Neural cell (in vitro differentiated cells): ENCODE results near the gene LHFPL2. TPM values are rescaled to one million over a fixed set of nuclear protein-coding genes. Genes with fewer than 3 reads are reported as not detected.

Experiments
- H2AFZ ChIP-seq: fragments of 200-600, 300-800 bp; sonication (generic), shearing (Covaris generic); 2 replicates; pipeline ENCODE4 v1.6.0; 2014; ENCODE audit warnings: low read depth, mild to moderate bottlenecking, antibody characterized with exemption, low read length, moderate library complexity
- H3F3A ChIP-seq: fragments of 200-600 bp; shearing (Covaris generic); 2 replicates; pipeline ENCODE4 v1.6.1; 2016; ENCODE audit warnings: mild to moderate bottlenecking, moderate library complexity, mixed read lengths, antibody characterized with exemption, low read length; ENCODE audit not compliant: insufficient read depth, poor library complexity, severe bottlenecking
- H3K27ac ChIP-seq: fragments of 200-600, 300-800 bp; sonication (generic), shearing (Covaris generic); 2 replicates; pipeline ENCODE4 v1.5.1; 2014; ENCODE audit warnings: mild to moderate bottlenecking, low read length, moderate library complexity
- H3K27me3 ChIP-seq: fragments of 300-800, 200-600 bp; sonication (generic), shearing (Covaris generic); 2 replicates; pipeline ENCODE4 v1.6.0; 2014; ENCODE audit warnings: mild to moderate bottlenecking, low read depth, low read length, moderate library complexity; ENCODE audit not compliant: insufficient read depth
- H3K36me3 ChIP-seq: fragments of 300-800, 200-600 bp; sonication (generic), shearing (Covaris generic); 2 replicates; pipeline ENCODE4 v1.5.1; 2014; ENCODE audit warnings: mild to moderate bottlenecking, antibody characterized with exemption, low read length, moderate library complexity; ENCODE audit not compliant: insufficient read depth
- H3K4me2 ChIP-seq: fragments of 300-800, 200-600 bp; sonication (generic), shearing (Covaris generic); 2 replicates; pipeline ENCODE4 v1.6.0; 2014; ENCODE audit warnings: mild to moderate bottlenecking, low read length
- H3K4me3 ChIP-seq: fragments of 300-800, 200-600 bp; sonication (generic), shearing (Covaris generic); 2 replicates; pipeline ENCODE4 v1.5.1; 2014; ENCODE audit warnings: mild to moderate bottlenecking, low read length, moderate library complexity
- H3K79me2 ChIP-seq: fragments of 200-600 bp; shearing (Covaris generic); replicated peaks from 2 replicates; pipeline ENCODE4 v1.6.0; 2014; ENCODE audit warnings: mild to moderate bottlenecking, low read length, moderate library complexity; ENCODE audit not compliant: insufficient read depth
- H3K9ac ChIP-seq: fragments of 300-800, 200-600 bp; sonication (generic), shearing (Covaris generic); 2 replicates; pipeline ENCODE4 v1.6.1; 2016; ENCODE audit warnings: mild to moderate bottlenecking, low read length, mixed read lengths
- H3K9me2 ChIP-seq: fragments of 200-600 bp; shearing (Covaris generic); 2 replicates; pipeline ENCODE4 v1.6.1; 2016; ENCODE audit warnings: mild to moderate bottlenecking, low read length, mixed read lengths; ENCODE audit not compliant: insufficient read depth
- H3K9me3 ChIP-seq: fragments of 200-600, 300-800 bp; sonication (generic), shearing (Covaris generic); 2 replicates; pipeline ENCODE4 v1.6.1; 2016; ENCODE audit warnings: mild to moderate bottlenecking, mixed run types, low read length, moderate library complexity, mixed read lengths
- H4K20me1 ChIP-seq: fragments of 200-600 bp; shearing (Covaris generic); 2 replicates; pipeline ENCODE4 v1.6.1; 2016; ENCODE audit warnings: mild to moderate bottlenecking, mixed run types; ENCODE audit not compliant: insufficient read depth
- CTCF ChIP-seq: fragments of 450-650 bp; IDR thresholded peaks from 2 replicates; pipeline ENCODE4 v1.5.1; 2014; ENCODE audit warnings: antibody characterized with exemption, mild to moderate bottlenecking, moderate library complexity; ENCODE audit not compliant: poor library complexity, severe bottlenecking
- EP300 ChIP-seq: fragments of 450-650 bp; conservative IDR thresholded peaks from 2 replicates; pipeline ENCODE4 v1.6.1; 2014; ENCODE audit warnings: antibody characterized with exemption, mild to moderate bottlenecking, moderate library complexity; ENCODE audit not compliant: poor library complexity, severe bottlenecking
- EZH2 ChIP-seq: fragments of 200-600, 300-800 bp; shearing (Covaris generic), sonication (generic); IDR thresholded peaks from 2 replicates; pipeline ENCODE4 v1.6.1; 2014; ENCODE audit warnings: antibody characterized with exemption, low read length, borderline replicate concordance, mild to moderate bottlenecking; ENCODE audit not compliant: insufficient read depth, poor library complexity, severe bottlenecking
- MXI1 ChIP-seq: fragments of 450-650 bp; conservative IDR thresholded peaks from 2 replicates; pipeline ENCODE4 v1.6.1; 2014; ENCODE audit warnings: antibody characterized with exemption, mild to moderate bottlenecking; ENCODE audit not compliant: poor library complexity, severe bottlenecking
- POLR2AphosphoS5 ChIP-seq: IDR thresholded peaks from 2 replicates; pipeline ENCODE4 v1.6.1; 2012
- RAD21 ChIP-seq: fragments of 450-650 bp; conservative IDR thresholded peaks from 2 replicates; pipeline ENCODE4 v1.6.1; 2014; ENCODE audit warnings: antibody characterized with exemption, mild to moderate bottlenecking, moderate library complexity
- REST ChIP-seq: IDR thresholded peaks from 2 replicates; pipeline ENCODE4 v1.6.1; 2012; ENCODE audit warnings: borderline replicate concordance
- SMC3 ChIP-seq: fragments of 450-650 bp; conservative IDR thresholded peaks from 2 replicates; pipeline ENCODE4 v1.6.1; 2014; ENCODE audit warnings: antibody characterized with exemption, mild to moderate bottlenecking, moderate library complexity; ENCODE audit not compliant: poor library complexity
- TAF1 ChIP-seq: IDR thresholded peaks from 2 replicates; pipeline ENCODE4 v1.6.1; 2012; ENCODE audit warnings: low read depth
- polyA plus RNA-seq: library from polyadenylated mRNA; depleted of rRNA; stranded (reverse); fragments of >200 nt; gene quantifications from 2 replicates; pipeline ENCODE4 v1.2.3, GENCODE V29; 2014

The LHFPL2 gene
- polyA plus RNA-seq, 1 donor from 2014 or later, result 1.6 TPM

- H4K20me1 ChIP-seq, result no peaks in the 10 kb centered on the region
- H3F3A ChIP-seq, result no peaks in the 10 kb centered on the region
- no peaks in the 10 kb centered on the region for H3K36me3 ChIP-seq
- H3K27me3 ChIP-seq, result no peaks in the 10 kb centered on the region
- no peak overlapping the region for H3K9ac ChIP-seq
- H3K79me2 ChIP-seq, result no peaks in the 10 kb centered on the region
- no peak overlapping the region for H3K27ac ChIP-seq
- no peak overlapping the region for H3K4me2 ChIP-seq
- no peak overlapping the region for H3K4me3 ChIP-seq
- TF ChIP-seq MXI1, result no peak
- no peak for TF ChIP-seq EP300
- TF ChIP-seq RAD21, result no peak
- TF ChIP-seq POLR2AphosphoS5, result no peak
- TF ChIP-seq REST, result no peak
- no peak for TF ChIP-seq SMC3
- TF ChIP-seq TAF1, result no peak
- TF ChIP-seq EZH2, result no peak
- TF ChIP-seq CTCF, result no peak
- H2AFZ ChIP-seq, result no peak overlapping the region
- no peaks in the 10 kb centered on the region for H3K9me3 ChIP-seq
- H3K9me2 ChIP-seq, result no peaks in the 10 kb centered on the region
Measured at GRCh38 chr5:78523314-78524193, 125.0 kb downstream of the LHFPL2 start.

GRCh38 chr5:78522476-78523260 is 125.9 kb downstream of the LHFPL2 start:
- no peak overlapping the region for H2AFZ ChIP-seq
- no peak overlapping the region for H3K27ac ChIP-seq
- no peaks in the 10 kb centered on the region for H3K27me3 ChIP-seq
- no peaks in the 10 kb centered on the region for H3F3A ChIP-seq
- no peak for TF ChIP-seq TAF1
- TF ChIP-seq POLR2AphosphoS5, result no peak
- TF ChIP-seq RAD21, result no peak
- TF ChIP-seq MXI1, result no peak
- no peak for TF ChIP-seq SMC3
- no peak for TF ChIP-seq REST
- TF ChIP-seq EP300, result no peak
- no peak for TF ChIP-seq CTCF
- no peak for TF ChIP-seq EZH2
- H3K4me3 ChIP-seq, result no peak overlapping the region
- H3K9me3 ChIP-seq, result no peaks in the 10 kb centered on the region
- no peak overlapping the region for H3K4me2 ChIP-seq
- H3K9me2 ChIP-seq, result no peaks in the 10 kb centered on the region
- H3K9ac ChIP-seq, result no peak overlapping the region
- H3K79me2 ChIP-seq, result no peaks in the 10 kb centered on the region
- H4K20me1 ChIP-seq, result no peaks in the 10 kb centered on the region
- no peaks in the 10 kb centered on the region for H3K36me3 ChIP-seq
